HepG2 (cell line): Measurements from ENCODE around the gene CGB5. TPM values are rescaled to one million over a fixed set of nuclear protein-coding genes. Genes with fewer than 3 reads are reported as not detected.

Experiments
- CENPBD1 ChIP-seq: sonication (generic); formaldehyde crosslinking; IDR thresholded peaks from 2 replicates; pipeline ENCODE4 v1.8.0; 2022; ENCODE audit warnings: missing genetic modification reagents, low read depth, mild to moderate bottlenecking, borderline replicate concordance
- ELF4 ChIP-seq: sonication (generic); formaldehyde crosslinking; IDR thresholded peaks from 2 replicates; pipeline ENCODE4 v1.5.0; 2020; ENCODE audit warnings: missing genetic modification reagents, mild to moderate bottlenecking, moderate library complexity, borderline replicate concordance
- FOSL2 ChIP-seq: sonication (generic); formaldehyde crosslinking; IDR thresholded peaks from 2 replicates; pipeline ENCODE4 v1.4.0; 2020; ENCODE audit warnings: missing genetic modification reagents
- GABPA ChIP-seq, 2 experiments: IDR thresholded peaks; 2 replicates each; pipeline ENCODE4 v1.6.1; 2011 to 2016; ENCODE audit warnings: low read depth in 2 of 2, low read length in 1 of 2, missing biosample characterization in 1 of 2, missing genetic modification characterization in 1 of 2
- GMEB2 ChIP-seq: IDR thresholded peaks from 2 replicates; pipeline ENCODE4 v1.6.1; 2016; ENCODE audit warnings: missing biosample characterization, missing genetic modification reagents, low read depth
- GPBP1L1 ChIP-seq: sonication (generic); formaldehyde crosslinking; IDR thresholded peaks from 2 replicates; pipeline ENCODE4 v1.5.0; 2020; ENCODE audit warnings: mild to moderate bottlenecking, missing genetic modification reagents
- ONECUT2 ChIP-seq: sonication (generic); formaldehyde crosslinking; IDR thresholded peaks from 2 replicates; pipeline ENCODE4 v1.4.0; 2020; ENCODE audit warnings: missing genetic modification reagents
- PBX3 ChIP-seq: sonication (generic); formaldehyde crosslinking; IDR thresholded peaks from 2 replicates; pipeline ENCODE4 v1.8.1; 2023; ENCODE audit warnings: missing genetic modification reagents, inconsistent platforms, borderline replicate concordance
- POLR2AphosphoS5 ChIP-seq: IDR thresholded peaks from 2 replicates; pipeline ENCODE4 v1.6.1; 2012; ENCODE audit warnings: low read depth, low read length
- PRPF4 ChIP-seq: fragments of 200-400 bp; formaldehyde crosslinking; IDR thresholded peaks from 2 replicates; pipeline ENCODE4 v1.6.1; 2016; ENCODE audit warnings: low read length, low read depth; ENCODE audit not compliant: poor library complexity, severe bottlenecking
- RFX1 ChIP-seq: fragments of 450-650 bp; IDR thresholded peaks from 2 replicates; pipeline ENCODE4 v1.6.1; 2017
- SRY ChIP-seq: sonication (generic); formaldehyde crosslinking; IDR thresholded peaks from 2 replicates; pipeline ENCODE4 v1.8.0; 2022; ENCODE audit warnings: mild to moderate bottlenecking, missing genetic modification reagents
- TEAD3 ChIP-seq: optimal IDR thresholded peaks from 2 replicates; pipeline ENCODE3; 2016; ENCODE audit warnings: borderline replicate concordance
- TOPORS ChIP-seq: sonication (generic); formaldehyde crosslinking; IDR thresholded peaks from 2 replicates; pipeline ENCODE4 v1.8.0; 2023; ENCODE audit warnings: mild to moderate bottlenecking, missing genetic modification reagents
- ZNF335 ChIP-seq: sonication (generic); formaldehyde crosslinking; IDR thresholded peaks from 2 replicates; pipeline ENCODE4 v1.4.0; 2020; ENCODE audit warnings: missing genetic modification reagents
- ZNF350 ChIP-seq: sonication (generic); formaldehyde crosslinking; IDR thresholded peaks from 2 replicates; pipeline ENCODE4 v1.4.0; 2020; ENCODE audit warnings: mild to moderate bottlenecking, low read depth, missing genetic modification reagents, borderline replicate concordance
- ZNF574 ChIP-seq: sonication (generic); formaldehyde crosslinking; IDR thresholded peaks from 2 replicates; pipeline ENCODE4 v1.4.0; 2020; ENCODE audit warnings: missing genetic modification reagents
- ZSCAN21 ChIP-seq: sonication (generic); formaldehyde crosslinking; IDR thresholded peaks from 2 replicates; pipeline ENCODE4 v1.8.0; 2022; ENCODE audit warnings: mild to moderate bottlenecking, missing genetic modification reagents, moderate library complexity, borderline replicate concordance
- ZSCAN30 ChIP-seq: sonication (generic); formaldehyde crosslinking; IDR thresholded peaks from 2 replicates; pipeline ENCODE4 v1.5.0; 2020; ENCODE audit warnings: mild to moderate bottlenecking, missing genetic modification reagents
- ZSCAN31 ChIP-seq: sonication (generic); formaldehyde crosslinking; IDR thresholded peaks from 2 replicates; pipeline ENCODE4 v1.5.0; 2020; ENCODE audit warnings: low read depth, mild to moderate bottlenecking, missing genetic modification reagents
- polyA plus RNA-seq, 8 experiments: library from polyadenylated mRNA; depleted of rRNA in 3 of 8; stranded (reverse) in 7 of 8; unstranded in 1 of 8; fragments of >200 nt; fragmentation: Illumina TruSeq in 4 of 8; extraction: Trizol in 4 of 8; gene quantifications; 2 replicates each; pipeline versions ENCODE4 v1.2.1 to v1.2.3, GENCODE V29; 2011 to 2016; ENCODE audit warnings: low read depth in 4 of 8, missing spikeins in 1 of 8, mixed read lengths in 1 of 8; ENCODE audit not compliant: insufficient read depth in 1 of 8
- total RNA-seq, 5 experiments: library from RNA; depleted of rRNA; stranded (reverse); fragments of >200 nt; fragmentation: Illumina TruSeq; extraction: Trizol; gene quantifications; 2 replicates each; pipeline ENCODE4 v1.2.3, GENCODE V29; 2016; ENCODE audit warnings: low read depth in 1 of 5

The CGB5 gene
- total and polyA plus RNA-seq, 2 of the 13 experiments (the other 11 are each of a cell fraction or from before 2014, with no cell fraction given), result not detected

GRCh38 chr19:49085020-49085867 lies 41.6 kb downstream of the CGB5 start, which contains the start of gene SNRNP70 (continued):
- TF ChIP-seq GMEB2 (CRISPR knock-in tag) (no peak), PRPF4 (no peak), TEAD3 (peak; percentile 28), ZSCAN21 (peak; percentile 63; the same call in 1 of the 2 replicates), ONECUT2 (peak; percentile 48), PBX3 (CRISPR knock-in tag) (0 out of 2 replicates have a peak, but pooled peaks have one; percentile 80), ZSCAN31 (CRISPR knock-in tag) (peak; percentile 81), GABPA (IDR thresholded peaks at IDR 0.05; ENCODE audit: low read depth, low read length) (no peak), GABPA (CRISPR knock-in tag; IDR thresholded peaks at IDR 0.05; ENCODE audit: low read depth) (peak; percentile 44), POLR2AphosphoS5 (peak; percentile 79), FOSL2 (CRISPR knock-in tag) (0 out of 2 replicates have a peak, but pooled peaks have one; percentile 13), SRY (CRISPR knock-in tag) (peak; percentile 89), TOPORS (CRISPR knock-in tag) (no peak), RFX1 (no peak), GPBP1L1 (CRISPR knock-in tag) (no peak), CENPBD1 (CRISPR knock-in tag) (no peak), ZNF350 (CRISPR knock-in tag) (peak; percentile 65), ELF4 (CRISPR knock-in tag) (peak; percentile 93), ZNF335 (CRISPR knock-in tag) (peak; percentile 70; the same call in 1 of the 2 replicates), ZSCAN30 (CRISPR knock-in tag) (peak; percentile 86; the same call in 1 of the 2 replicates), ZNF574 (CRISPR knock-in tag) (peak; percentile 78)
